Measurements from ENCODE around the gene ZIC5.

DNA sequence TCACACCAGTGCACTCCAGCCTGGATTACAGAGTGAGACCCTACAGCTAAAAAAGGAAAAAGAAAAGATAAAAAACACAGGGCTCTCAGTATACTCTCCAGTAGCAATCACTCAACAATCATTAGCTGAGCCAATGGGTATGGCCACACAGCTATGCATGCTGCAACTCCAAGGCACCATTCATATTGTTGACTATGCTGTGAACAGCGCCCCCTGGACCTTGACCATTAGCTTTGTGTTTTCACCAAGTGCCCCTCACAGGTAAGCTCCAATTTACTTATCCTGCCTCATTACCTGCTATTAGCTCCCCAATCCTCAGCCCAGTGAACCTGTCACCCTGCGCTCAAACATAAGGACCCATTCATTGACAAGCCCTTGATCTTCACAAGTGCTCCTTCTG is 35.8 kb downstream of the ZIC5 start:
- TF ChIP-seq POLR2AphosphoS5 (IDR thresholded peaks at IDR 0.05) (no peak), TAF1 (IDR thresholded peaks at IDR 0.05; ENCODE audit: low read depth) (no peak), SMC3 (conservative IDR thresholded peaks at IDR 0.05; ENCODE audit: poor library complexity) (no peak), MXI1 (conservative IDR thresholded peaks at IDR 0.05; ENCODE audit: poor library complexity, severe bottlenecking) (no peak), EP300 (conservative IDR thresholded peaks at IDR 0.05; ENCODE audit: poor library complexity, severe bottlenecking) (no peak), EZH2 (IDR thresholded peaks at IDR 0.05; ENCODE audit: borderline replicate concordance, insufficient read depth, low read length, poor library complexity, severe bottlenecking) (no peak), RAD21 (conservative IDR thresholded peaks at IDR 0.05) (no peak)
- TF ChIP-seq, protein P1, sequence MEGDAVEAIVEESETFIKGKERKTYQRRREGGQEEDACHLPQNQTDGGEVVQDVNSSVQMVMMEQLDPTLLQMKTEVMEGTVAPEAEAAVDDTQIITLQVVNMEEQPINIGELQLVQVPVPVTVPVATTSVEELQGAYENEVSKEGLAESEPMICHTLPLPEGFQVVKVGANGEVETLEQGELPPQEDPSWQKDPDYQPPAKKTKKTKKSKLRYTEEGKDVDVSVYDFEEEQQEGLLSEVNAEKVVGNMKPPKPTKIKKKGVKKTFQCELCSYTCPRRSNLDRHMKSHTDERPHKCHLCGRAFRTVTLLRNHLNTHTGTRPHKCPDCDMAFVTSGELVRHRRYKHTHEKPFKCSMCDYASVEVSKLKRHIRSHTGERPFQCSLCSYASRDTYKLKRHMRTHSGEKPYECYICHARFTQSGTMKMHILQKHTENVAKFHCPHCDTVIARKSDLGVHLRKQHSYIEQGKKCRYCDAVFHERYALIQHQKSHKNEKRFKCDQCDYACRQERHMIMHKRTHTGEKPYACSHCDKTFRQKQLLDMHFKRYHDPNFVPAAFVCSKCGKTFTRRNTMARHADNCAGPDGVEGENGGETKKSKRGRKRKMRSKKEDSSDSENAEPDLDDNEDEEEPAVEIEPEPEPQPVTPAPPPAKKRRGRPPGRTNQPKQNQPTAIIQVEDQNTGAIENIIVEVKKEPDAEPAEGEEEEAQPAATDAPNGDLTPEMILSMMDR (IDR thresholded peaks at IDR 0.05; ENCODE audit: poor library complexity, severe bottlenecking): no peak
- TF ChIP-seq, protein P2, sequence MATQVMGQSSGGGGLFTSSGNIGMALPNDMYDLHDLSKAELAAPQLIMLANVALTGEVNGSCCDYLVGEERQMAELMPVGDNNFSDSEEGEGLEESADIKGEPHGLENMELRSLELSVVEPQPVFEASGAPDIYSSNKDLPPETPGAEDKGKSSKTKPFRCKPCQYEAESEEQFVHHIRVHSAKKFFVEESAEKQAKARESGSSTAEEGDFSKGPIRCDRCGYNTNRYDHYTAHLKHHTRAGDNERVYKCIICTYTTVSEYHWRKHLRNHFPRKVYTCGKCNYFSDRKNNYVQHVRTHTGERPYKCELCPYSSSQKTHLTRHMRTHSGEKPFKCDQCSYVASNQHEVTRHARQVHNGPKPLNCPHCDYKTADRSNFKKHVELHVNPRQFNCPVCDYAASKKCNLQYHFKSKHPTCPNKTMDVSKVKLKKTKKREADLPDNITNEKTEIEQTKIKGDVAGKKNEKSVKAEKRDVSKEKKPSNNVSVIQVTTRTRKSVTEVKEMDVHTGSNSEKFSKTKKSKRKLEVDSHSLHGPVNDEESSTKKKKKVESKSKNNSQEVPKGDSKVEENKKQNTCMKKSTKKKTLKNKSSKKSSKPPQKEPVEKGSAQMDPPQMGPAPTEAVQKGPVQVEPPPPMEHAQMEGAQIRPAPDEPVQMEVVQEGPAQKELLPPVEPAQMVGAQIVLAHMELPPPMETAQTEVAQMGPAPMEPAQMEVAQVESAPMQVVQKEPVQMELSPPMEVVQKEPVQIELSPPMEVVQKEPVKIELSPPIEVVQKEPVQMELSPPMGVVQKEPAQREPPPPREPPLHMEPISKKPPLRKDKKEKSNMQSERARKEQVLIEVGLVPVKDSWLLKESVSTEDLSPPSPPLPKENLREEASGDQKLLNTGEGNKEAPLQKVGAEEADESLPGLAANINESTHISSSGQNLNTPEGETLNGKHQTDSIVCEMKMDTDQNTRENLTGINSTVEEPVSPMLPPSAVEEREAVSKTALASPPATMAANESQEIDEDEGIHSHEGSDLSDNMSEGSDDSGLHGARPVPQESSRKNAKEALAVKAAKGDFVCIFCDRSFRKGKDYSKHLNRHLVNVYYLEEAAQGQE (IDR thresholded peaks at IDR 0.05; ENCODE audit: borderline replicate concordance): no peak

All from neural cell (in vitro differentiated cells).